ENCODE data around the gene EPHA5. TPM values are rescaled to one million over a fixed set of nuclear protein-coding genes. Genes with fewer than 3 reads are reported as not detected.

EPHA5 gene
- total and polyA plus RNA-seq, 9 of the 15 experiments (the other 6 are each of a cell fraction or from before 2014, with no cell fraction given) = 0.04 TPM; not detected in 8

DNA sequence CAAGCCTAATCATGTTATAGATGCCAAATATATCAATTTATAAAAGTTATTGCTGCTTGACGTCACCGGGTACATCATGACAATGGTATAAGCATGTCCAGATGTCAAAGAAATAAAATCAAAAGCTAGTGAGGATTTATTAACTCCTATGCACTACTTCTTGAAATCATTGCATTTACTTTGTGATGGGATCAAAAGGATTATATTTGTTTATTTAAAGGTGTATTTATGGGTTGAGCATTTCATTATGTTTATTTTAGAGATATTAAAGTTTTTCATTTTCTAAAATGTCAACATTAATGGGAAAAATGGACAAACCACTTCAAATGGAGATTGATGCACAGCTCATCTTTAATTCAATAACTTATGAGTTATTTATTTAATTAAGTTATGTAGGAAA, 277.8 kb downstream of the EPHA5 start:
- ATAC-seq (no peak), FAIRE-seq (no peak), DNase-seq (ENCODE audit: extremely low read depth in 1 of 4, low spot score in 3 of 4) (no peak)
- H4K20me1 ChIP-seq (replicated peaks; ENCODE audit: control insufficient read depth, insufficient read depth, low read length) = no peaks in the 10 kb centered on the region
- BruUV-seq (replicated peaks) = no TSS peak
- WGBS (ENCODE audit: insufficient coverage, low coverage, missing lambda C conversion rate) = 0% methylated on average over 2 of the region's 2 CpGs
- H3K9me3 ChIP-seq (replicated peaks; ENCODE audit: control insufficient read depth, insufficient read depth, low read depth, low read length) = no peaks in the 10 kb centered on the region; the same call in 1 of the 2 replicates
- H3K79me2 ChIP-seq (ENCODE audit: control insufficient read depth, insufficient read depth, low read length) = no peaks in the 10 kb centered on the region
- ChIA-PET CTCF (ENCODE audit: low intra/inter-chr PET ratio) (no interaction called here), POLR2A (no interaction called here)
- no peaks in the 10 kb centered on the region for H3K4me1 ChIP-seq (replicated peaks in 1 of 2; ENCODE audit: control insufficient read depth in 2 of 2, insufficient read depth in 2 of 2, low read length in 2 of 2)
- H3K27me3 ChIP-seq (ENCODE audit: control insufficient read depth in 2 of 2, insufficient read depth in 2 of 2, low read length in 2 of 2) = no peaks in the 10 kb centered on the region
- H3K4me2 ChIP-seq (ENCODE audit: insufficient read depth, low read length) = no peak overlapping the region
- intact Hi-C loops (cut with micrococcal nuclease) (no loop called here), in situ Hi-C loops (cut with MboI) (no loop called here)
- no peaks in the 10 kb centered on the region for H3K36me3 ChIP-seq (ENCODE audit: control insufficient read depth, insufficient read depth, low read length)
- no peak overlapping the region for H3K27ac ChIP-seq (ENCODE audit: extremely low read depth, low read depth, low read length)
- H2AFZ ChIP-seq (ENCODE audit: low read depth, low read length) = no peak overlapping the region
- TF ChIP-seq HEY1 (CRISPR knock-in tag; IDR thresholded peaks at IDR 0.05; ENCODE audit: borderline replicate concordance) = no peak
- no peak for TF ChIP-seq KAT2B (IDR thresholded peaks at IDR 0.05; ENCODE audit: low read depth, low read length)
- TF ChIP-seq KDM2B (CRISPR knock-in tag; IDR thresholded peaks at IDR 0.05) = no peak
- H3K9ac ChIP-seq (ENCODE audit: insufficient read depth in 1 of 2, low read depth in 2 of 2, low read length in 2 of 2) = no peak overlapping the region
- no peaks in the 10 kb centered on the region for H3K9me1 ChIP-seq (ENCODE audit: control insufficient read depth, insufficient read depth, low read length)
- H3K4me3 ChIP-seq = no peak overlapping the region

GRCh38 chr4:65391814-65392213, 278.5 kb downstream of the EPHA5 start:
- no peaks in the 10 kb centered on the region for H3K79me2 ChIP-seq (ENCODE audit: control insufficient read depth, insufficient read depth, low read length)
- no peaks in the 10 kb centered on the region for H3K27me3 ChIP-seq (ENCODE audit: control insufficient read depth in 2 of 2, insufficient read depth in 2 of 2, low read length in 2 of 2)
- H3K9me1 ChIP-seq (ENCODE audit: control insufficient read depth, insufficient read depth, low read length) = no peaks in the 10 kb centered on the region
- DNase-seq (ENCODE audit: extremely low read depth in 1 of 4, low spot score in 3 of 4) = no peak
- H3K9me3 ChIP-seq (replicated peaks; ENCODE audit: control insufficient read depth, insufficient read depth, low read depth, low read length) = no peaks in the 10 kb centered on the region; the same call in 1 of the 2 replicates
- H3K9ac ChIP-seq (ENCODE audit: insufficient read depth in 1 of 2, low read depth in 2 of 2, low read length in 2 of 2) = no peak overlapping the region
- no peak overlapping the region for H3K27ac ChIP-seq (ENCODE audit: extremely low read depth, low read depth, low read length)
- no peak for ATAC-seq
- POLR2A ChIA-PET = no interaction called here
- no TSS peak for BruUV-seq (replicated peaks)
- no peak for FAIRE-seq
- no peaks in the 10 kb centered on the region for H3K4me1 ChIP-seq (replicated peaks in 1 of 2; ENCODE audit: control insufficient read depth in 2 of 2, insufficient read depth in 2 of 2, low read length in 2 of 2)
- intact Hi-C loops (cut with micrococcal nuclease) = no loop called here
- in situ Hi-C loops (cut with MboI) = no loop called here
- no peaks in the 10 kb centered on the region for H4K20me1 ChIP-seq (replicated peaks; ENCODE audit: control insufficient read depth, insufficient read depth, low read length)
- no peak overlapping the region for H3K4me2 ChIP-seq (ENCODE audit: insufficient read depth, low read length)
- H3K4me3 ChIP-seq = no peak overlapping the region
- CTCF ChIA-PET (ENCODE audit: low intra/inter-chr PET ratio) = no interaction called here
- no peak overlapping the region for H2AFZ ChIP-seq (ENCODE audit: low read depth, low read length)
- no peaks in the 10 kb centered on the region for H3K36me3 ChIP-seq (ENCODE audit: control insufficient read depth, insufficient read depth, low read length)
- WGBS (ENCODE audit: insufficient coverage, low coverage, missing lambda C conversion rate) = 0% methylated on average over 2 of the region's 2 CpGs
- TF ChIP-seq, protein P1, sequence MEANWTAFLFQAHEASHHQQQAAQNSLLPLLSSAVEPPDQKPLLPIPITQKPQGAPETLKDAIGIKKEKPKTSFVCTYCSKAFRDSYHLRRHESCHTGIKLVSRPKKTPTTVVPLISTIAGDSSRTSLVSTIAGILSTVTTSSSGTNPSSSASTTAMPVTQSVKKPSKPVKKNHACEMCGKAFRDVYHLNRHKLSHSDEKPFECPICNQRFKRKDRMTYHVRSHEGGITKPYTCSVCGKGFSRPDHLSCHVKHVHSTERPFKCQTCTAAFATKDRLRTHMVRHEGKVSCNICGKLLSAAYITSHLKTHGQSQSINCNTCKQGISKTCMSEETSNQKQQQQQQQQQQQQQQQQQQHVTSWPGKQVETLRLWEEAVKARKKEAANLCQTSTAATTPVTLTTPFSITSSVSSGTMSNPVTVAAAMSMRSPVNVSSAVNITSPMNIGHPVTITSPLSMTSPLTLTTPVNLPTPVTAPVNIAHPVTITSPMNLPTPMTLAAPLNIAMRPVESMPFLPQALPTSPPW (CRISPR knock-in tag; IDR thresholded peaks at IDR 0.05) = no peak
- TF ChIP-seq CUX1 (CRISPR knock-in tag; IDR thresholded peaks at IDR 0.05) (no peak), ILF3 (IDR thresholded peaks at IDR 0.05; ENCODE audit: borderline replicate concordance) (no peak), THRB (CRISPR knock-in tag; conservative IDR thresholded peaks at IDR 0.05) (no peak), CBX5 (IDR thresholded peaks at IDR 0.05; ENCODE audit: borderline replicate concordance, low read depth) (no peak)

Measured in K562 (cell line).